ELR (cell line): ENCODE results near the gene SLX1A.
A peak's percentile ranks its signal among the peaks of the same experiment; 100 is the strongest.
"Not testable (repeated sequence)": the region's sequence is repeated elsewhere in the genome, so short reads cannot be mapped to it uniquely, and the experiment has no call there.

Experiments used
- DNase-seq: peaks from one replicate; pipeline ENCODE4 v3.0.0-alpha.2; 2015; ENCODE audit warnings: low read depth

Gene SLX1A

GRCh38 chr16:30184096-30184890 lies 9.4 kb upstream of the SLX1A start:
- no peak for DNase-seq

GRCh38 chr16:30184891-30185682 lies 8.6 kb upstream of the SLX1A start:
- no peak for DNase-seq

- DNase-seq = no peak
Measured at GRCh38 chr16:30185683-30186421, 7.8 kb upstream of the SLX1A start.

- no peak for DNase-seq
Measured at GRCh38 chr16:30186444-30186781, 7.3 kb upstream of the SLX1A start.

- DNase-seq = peak; percentile 30
Measured at GRCh38 chr16:30186782-30187555, 6.7 kb upstream of the SLX1A start.

GRCh38 chr16:30187556-30187865 lies 6.2 kb upstream of the SLX1A start:
- DNase-seq = no peak

GRCh38 chr16:30187971-30188561 lies 5.6 kb upstream of the SLX1A start:
- no peak for DNase-seq

GRCh38 chr16:30191158-30191557 lies 2.5 kb upstream of the SLX1A start:
- DNase-seq = not testable (repeated sequence)

- DNase-seq = not testable (repeated sequence)
Measured at GRCh38 chr16:30193098-30193497, 577 bp upstream of the SLX1A start.

GRCh38 chr16:30194172-30194925 lies 674 bp downstream of the SLX1A start:
- not testable (repeated sequence) for DNase-seq

- not testable (repeated sequence) for DNase-seq
Measured at GRCh38 chr16:30197001-30197400, 3.3 kb downstream of the SLX1A start.

GRCh38 chr16:30199049-30199448 lies 5.4 kb downstream of the SLX1A start, which contains the start of gene SULT1A3:
Gene SULT1A3 (plus strand): TSS chr16:30199255. CDS start chr16:30200729, 1,474 bp downstream.
- not testable (repeated sequence) for DNase-seq

GRCh38 chr16:30199608-30200343 lies 6.1 kb downstream of the SLX1A start:
- DNase-seq = not testable (repeated sequence)

GRCh38 chr16:30205541-30206236 lies 12.0 kb downstream of the SLX1A start:
- DNase-seq = not testable (repeated sequence)

- not testable (repeated sequence) for DNase-seq
Measured at GRCh38 chr16:30206252-30206651, 12.6 kb downstream of the SLX1A start.

GRCh38 chr16:30207063-30207704 lies 13.5 kb downstream of the SLX1A start:
- not testable (repeated sequence) for DNase-seq

- DNase-seq = not testable (repeated sequence)
Measured at GRCh38 chr16:30209032-30209431, 15.4 kb downstream of the SLX1A start.

GRCh38 chr16:30211414-30211813 lies 17.7 kb downstream of the SLX1A start:
- not testable (repeated sequence) for DNase-seq

GRCh38 chr16:30217082-30217481 lies 23.4 kb downstream of the SLX1A start:
- DNase-seq = not testable (repeated sequence)
